Activated B cell treated with CpG ODN at 0.5 μM for 24 hours (primary cell): ENCODE measurements around the gene ONECUT1. TPM values are rescaled to one million over a fixed set of nuclear protein-coding genes. Genes with fewer than 3 reads are reported as not detected.
A peak's percentile ranks its signal among the peaks of the same experiment; 100 is the strongest.

Source experiments
- ATAC-seq: fragments of 200-7000 bp; cut with Tn5 transposase; one replicate; pipeline ENCODE4 v1.10.0; 2021; ENCODE audit warnings: low read depth, mild to moderate bottlenecking, moderate library complexity
- CTCF ChIA-PET: fragments of 350-600 bp; sonication (Branson Sonifier 250); formaldehyde crosslinking; loops from one replicate; lab custom pipeline; 2021; ENCODE audit warnings: antibody characterized with exemption; lab: Charles Lee
- POLR2A ChIA-PET: fragments of 350-600 bp; sonication (Branson Sonifier 250); formaldehyde crosslinking; loops from one replicate; lab custom pipeline; 2021; ENCODE audit warnings: antibody characterized with exemption; lab: Charles Lee
- DNase-seq: peaks from one replicate; pipeline ENCODE4 v3.0.0; 2022
- H3K27ac Mint-ChIP-seq: one replicate; pipeline ENCODE4 v1.8.0; 2020; ENCODE audit warnings: mixed read lengths
- H3K27me3 Mint-ChIP-seq: one replicate; pipeline ENCODE4 v1.8.0; 2021; ENCODE audit warnings: mixed read lengths
- H3K36me3 Mint-ChIP-seq: one replicate; pipeline ENCODE4 v1.8.0; 2021; ENCODE audit warnings: low read depth, mixed read lengths
- H3K4me1 Mint-ChIP-seq: one replicate; pipeline ENCODE4 v1.8.0; 2021; ENCODE audit warnings: mixed read lengths
- H3K4me3 Mint-ChIP-seq: one replicate; pipeline ENCODE4 v1.8.0; 2020; ENCODE audit warnings: mild to moderate bottlenecking, mixed read lengths
- H3K9me3 Mint-ChIP-seq: one replicate; pipeline ENCODE4 v1.8.0; 2020; ENCODE audit warnings: mixed read lengths
- CTCF ChIP-seq: fragments of 200-600 bp; IDR thresholded peaks from one replicate; pipeline ENCODE4 v1.8.0; 2022; ENCODE audit warnings: antibody characterized with exemption, mild to moderate bottlenecking
- intact Hi-C: fragments of 100-400 bp; cut with micrococcal nuclease; formaldehyde crosslinking; loops from one replicate; pipeline ENCODE4 v1.15.1; 2024
- total RNA-seq: library from RNA; stranded (reverse); gene quantifications from 2 replicates; pipeline ENCODE4 v1.2.3, GENCODE V29; 2022

Gene ONECUT1
- total RNA-seq, 1 donor from 2014 or later: 0.44 TPM

- ChIA-PET POLR2A (no interaction called here), CTCF (interaction anchor here (1.0 kb wide), 1 partner anchor 14 kb away, joined by 3 read pairs; no protein-coding TSS in a partner anchor)
- no peak for TF ChIP-seq CTCF
- peaks cover 4% of the 10 kb centered on the region for H3K9me3 Mint-ChIP-seq
- no peaks in the 10 kb centered on the region for H3K36me3 Mint-ChIP-seq
- DNase-seq: no peak
- ATAC-seq: no peak
- H3K4me3 Mint-ChIP-seq: no peak overlapping the region
- H3K4me1 Mint-ChIP-seq: peaks cover 9% of the 10 kb centered on the region
- H3K27ac Mint-ChIP-seq: no peak overlapping the region
- intact Hi-C loops: loop anchor here (1.0 kb wide), 1 partner anchor 13 kb away; no protein-coding TSS in a partner anchor
- peaks cover 77% of the 10 kb centered on the region for H3K27me3 Mint-ChIP-seq
These were observed 6.8 kb upstream of the ONECUT1 start for GRCh38 chr15:52796753-52797520.

- Mint-ChIP-seq H3K4me1 (peaks cover 9% of the 10 kb centered on the region), H3K27me3 (peaks cover 73% of the 10 kb centered on the region), H3K4me3 (no peak overlapping the region), H3K27ac (no peak overlapping the region), H3K9me3 (peaks cover 4% of the 10 kb centered on the region), H3K36me3 (no peaks in the 10 kb centered on the region)
- no peak for TF ChIP-seq CTCF
- ATAC-seq: no peak
- CTCF ChIA-PET: no interaction called here
- no peak for DNase-seq
- POLR2A ChIA-PET: no interaction called here
- intact Hi-C loops: loop anchor here (1.0 kb wide), 1 partner anchor 12 kb away; no protein-coding TSS in a partner anchor
These were observed 6.0 kb upstream of the ONECUT1 start for GRCh38 chr15:52796228-52796521.

- Mint-ChIP-seq H3K27ac (peak overlapping the region; percentile 42), H3K4me1 (peaks cover 12% of the 10 kb centered on the region), H3K4me3 (no peak overlapping the region), H3K9me3 (peaks cover 4% of the 10 kb centered on the region), H3K27me3 (peaks cover 67% of the 10 kb centered on the region), H3K36me3 (no peaks in the 10 kb centered on the region)
- ATAC-seq (no peak), DNase-seq (no peak)
- intact Hi-C loops: loop anchor here (1.0 kb wide), 1 partner anchor 11 kb away; no protein-coding TSS in a partner anchor
- TF ChIP-seq CTCF: no peak
- POLR2A ChIA-PET: no interaction called here
- CTCF ChIA-PET: no interaction called here
These were observed 5.5 kb upstream of the ONECUT1 start for GRCh38 chr15:52795464-52796227.

- intact Hi-C loops: no loop called here
- H3K27me3 Mint-ChIP-seq: peaks cover 59% of the 10 kb centered on the region
- no peak overlapping the region for H3K4me3 Mint-ChIP-seq
- no peak for DNase-seq
- POLR2A ChIA-PET: no interaction called here
- no peak for ATAC-seq
- peaks cover 12% of the 10 kb centered on the region for H3K4me1 Mint-ChIP-seq
- TF ChIP-seq CTCF: no peak
- peak overlapping the region; percentile 30 for H3K27ac Mint-ChIP-seq
- H3K36me3 Mint-ChIP-seq: no peaks in the 10 kb centered on the region
- CTCF ChIA-PET: no interaction called here
- peaks cover 4% of the 10 kb centered on the region for H3K9me3 Mint-ChIP-seq
These were observed 4.7 kb upstream of the ONECUT1 start for GRCh38 chr15:52794665-52795463.
